HepG2 (cell line): Measurements from ENCODE around the gene SYPL1. TPM values are rescaled to one million over a fixed set of nuclear protein-coding genes. Genes with fewer than 3 reads are reported as not detected.

Experiments used
- ATAC-seq: fragments of 200-7000 bp; cut with Tn5 transposase; 3 replicates; pipeline ENCODE4 v1.9.1; 2020; ENCODE audit warnings: mild to moderate bottlenecking, moderate library complexity
- BruUV-seq: library from RNA; stranded (reverse); fragments of 400-500 nt; replicated peaks from 2 replicates; lab custom pipeline; 2021; lab: Mats Ljungman, UMichigan
- CTCF ChIA-PET: fragments of 300-600 bp; formaldehyde crosslinking; extraction: SDS; loops from one replicate; lab custom pipeline; 2021; ENCODE audit warnings: low total read pairs, inconsistent platforms, low intra/inter-chr PET ratio; lab: Yijun Ruan, JAX
- POLR2A ChIA-PET: fragments of 350-600 bp; sonication (Branson Sonifier 250); formaldehyde crosslinking; loops from one replicate; lab custom pipeline; 2020; ENCODE audit warnings: antibody characterized with exemption, inconsistent platforms; lab: Yijun Ruan, JAX
- DNase-seq: peaks from one replicate; pipeline ENCODE4 v3.0.0-alpha.2; 2015; ENCODE audit warnings: low spot score
- FAIRE-seq: peaks from 3 replicates; lab custom pipeline; 2011; peaks lifted over from hg19 to GRCh38; lab: Jason Lieb, UNC
- H2AFZ ChIP-seq: one replicate; pipeline ENCODE4 v1.6.1; 2011; ENCODE audit warnings: low read length, inconsistent platforms
- H3K27ac ChIP-seq: fragments of 300-600 bp; 3 replicates; pipeline ENCODE4 v1.8.0; 2011; ENCODE audit warnings: mixed run types, mild to moderate bottlenecking, mixed read lengths, low read length, inconsistent platforms; ENCODE audit not compliant: insufficient read depth; ENCODE audit errors: extremely low read length
- H3K27me3 ChIP-seq, 2 experiments: fragments of 200-600 bp in 1 of 2; 2 replicates in 1 of 2; 3 replicates in 1 of 2; pipeline versions ENCODE4 v1.6.0 to v1.8.0; 2011; ENCODE audit warnings: low read length in 2 of 2, mild to moderate bottlenecking in 2 of 2, moderate library complexity in 2 of 2, inconsistent platforms in 1 of 2; ENCODE audit not compliant: insufficient read depth in 2 of 2, control insufficient read depth in 1 of 2
- H3K36me3 ChIP-seq, 2 experiments: fragments of 200-600 bp in 1 of 2; replicated peaks in 1 of 2; 2 replicates in 1 of 2; 3 replicates in 1 of 2; pipeline versions ENCODE4 v1.5.1 to v1.8.0; 2011; ENCODE audit warnings: low read length in 2 of 2, inconsistent platforms in 1 of 2; ENCODE audit not compliant: insufficient read depth in 2 of 2, control insufficient read depth in 1 of 2
- H3K4me1 ChIP-seq: 2 replicates; pipeline ENCODE4 v1.5.1; 2012; ENCODE audit warnings: low read length, inconsistent platforms; ENCODE audit not compliant: insufficient read depth
- H3K4me2 ChIP-seq: 2 replicates; pipeline ENCODE4 v1.6.0; 2011; ENCODE audit warnings: low read depth, low read length, inconsistent platforms
- H3K4me3 ChIP-seq, 3 experiments: fragments of 200-600 bp in 1 of 3; sonication (generic), shearing (Covaris generic) in 1 of 3; replicated peaks in 1 of 3; 2 replicates each; pipeline ENCODE4 v1.5.1; 2011 to 2016; ENCODE audit warnings: low read length in 3 of 3, inconsistent platforms in 2 of 3, low read depth in 2 of 3, mild to moderate bottlenecking in 2 of 3, control low read depth in 1 of 3, mixed read lengths in 1 of 3; ENCODE audit not compliant: insufficient read depth in 1 of 3
- H3K79me2 ChIP-seq: one replicate; pipeline ENCODE4 v1.6.1; 2011; ENCODE audit warnings: low read length, inconsistent platforms; ENCODE audit not compliant: insufficient read depth
- H3K9ac ChIP-seq: 2 replicates; pipeline ENCODE4 v1.6.0; 2011; ENCODE audit warnings: mild to moderate bottlenecking, low read depth, low read length, inconsistent platforms; ENCODE audit not compliant: insufficient read depth
- H3K9me3 ChIP-seq: 2 replicates; pipeline ENCODE4 v1.5.1; 2012; ENCODE audit warnings: mild to moderate bottlenecking, low read length
- H4K20me1 ChIP-seq: 2 replicates; pipeline ENCODE4 v1.6.0; 2011; ENCODE audit warnings: inconsistent platforms, mild to moderate bottlenecking, low read length, moderate library complexity; ENCODE audit not compliant: insufficient read depth
- AKAP8 ChIP-seq: sonication (generic); formaldehyde crosslinking; IDR thresholded peaks from 2 replicates; pipeline ENCODE4 v1.5.1; 2020; ENCODE audit warnings: mild to moderate bottlenecking, missing genetic modification reagents
- CCAR2 ChIP-seq: fragments of 200-400 bp; formaldehyde crosslinking; optimal IDR thresholded peaks from 2 replicates; pipeline ENCODE3; 2018; ENCODE audit warnings: low read depth, mild to moderate bottlenecking, low read length, moderate library complexity
- EEA1 ChIP-seq: sonication (generic); formaldehyde crosslinking; IDR thresholded peaks from 2 replicates; pipeline ENCODE4 v1.5.1; 2020; ENCODE audit warnings: mild to moderate bottlenecking, missing genetic modification reagents, borderline replicate concordance
- ETV5 ChIP-seq: IDR thresholded peaks from 2 replicates; pipeline ENCODE4 v1.6.1; 2018; ENCODE audit warnings: missing biosample characterization, missing genetic modification reagents, inconsistent platforms, borderline replicate concordance
- KDM3A ChIP-seq: IDR thresholded peaks from 2 replicates; pipeline ENCODE4 v1.6.1; 2018; ENCODE audit warnings: low read depth, missing compliant biosample characterization
- KLF13 ChIP-seq: sonication (generic); formaldehyde crosslinking; IDR thresholded peaks from 2 replicates; pipeline ENCODE4 v1.4.0; 2020; ENCODE audit warnings: mild to moderate bottlenecking, missing genetic modification reagents
- LRRFIP1 ChIP-seq: sonication (generic); formaldehyde crosslinking; conservative IDR thresholded peaks from 2 replicates; pipeline ENCODE4 v1.4.0; 2020; ENCODE audit warnings: missing genetic modification reagents
- PRMT3 ChIP-seq: sonication (generic); formaldehyde crosslinking; IDR thresholded peaks from 2 replicates; pipeline ENCODE4 v1.8.1; 2022; ENCODE audit warnings: low read depth, mild to moderate bottlenecking, moderate library complexity, missing genetic modification reagents, borderline replicate concordance
- RCOR2 ChIP-seq: IDR thresholded peaks from 2 replicates; pipeline ENCODE4 v1.6.1; 2016; ENCODE audit warnings: missing biosample characterization, missing genetic modification reagents
- TBP ChIP-seq: sonication (generic); formaldehyde crosslinking; IDR thresholded peaks from 2 replicates; pipeline ENCODE4 v1.5.0; 2020; ENCODE audit warnings: missing genetic modification reagents
- TFDP1 ChIP-seq: IDR thresholded peaks from 2 replicates; pipeline ENCODE4 v1.6.1; 2016; ENCODE audit warnings: missing compliant biosample characterization, missing genetic modification reagents, borderline replicate concordance
- USF2 ChIP-seq, 2 experiments: sonication (generic) in 1 of 2; formaldehyde crosslinking in 1 of 2; IDR thresholded peaks; 2 replicates each; pipeline versions ENCODE4 v1.5.1 to v1.6.1; 2011 to 2020; ENCODE audit warnings: borderline replicate concordance in 1 of 2, low read depth in 1 of 2, low read length in 1 of 2, mild to moderate bottlenecking in 1 of 2, missing genetic modification reagents in 1 of 2, moderate library complexity in 1 of 2
- ZFAT ChIP-seq: sonication (generic); formaldehyde crosslinking; conservative IDR thresholded peaks from 2 replicates; pipeline ENCODE4 v1.8.1; 2023; ENCODE audit warnings: missing genetic modification reagents, inconsistent platforms
- ZFP82 ChIP-seq: sonication (generic); formaldehyde crosslinking; IDR thresholded peaks from 2 replicates; pipeline ENCODE4 v1.5.1; 2020; ENCODE audit warnings: mild to moderate bottlenecking, missing genetic modification reagents, borderline replicate concordance
- ZNF367 ChIP-seq: sonication (generic); formaldehyde crosslinking; IDR thresholded peaks from 2 replicates; pipeline ENCODE4 v1.4.0; 2020; ENCODE audit warnings: missing genetic modification reagents, borderline replicate concordance
- ZNF547 ChIP-seq: sonication (generic); formaldehyde crosslinking; IDR thresholded peaks from 2 replicates; pipeline ENCODE4 v1.5.1; 2020; ENCODE audit warnings: mild to moderate bottlenecking, missing genetic modification reagents
- ZNF780A ChIP-seq: sonication (generic); formaldehyde crosslinking; IDR thresholded peaks from 2 replicates; pipeline ENCODE4 v1.8.0; 2022; ENCODE audit warnings: mild to moderate bottlenecking, missing genetic modification reagents, moderate library complexity
- WGBS: methylation state at CpG from one replicate; pipeline ENCODE4 v1.1.6; 2017; ENCODE audit warnings: low lambda C conversion rate; 5-methylcytosine and 5-hydroxymethylcytosine counted together
- in situ Hi-C: cut with HindIII; loops from 2 replicates; pipeline ENCODE4 v1.10.0; 2017; ENCODE audit warnings: low pct_unique_long_range_greater_than_20kb; ENCODE audit not compliant: extremely low pct_ligation_motif_present
- intact Hi-C: fragments of 100-400 bp; cut with micrococcal nuclease; formaldehyde crosslinking; loops from one replicate; pipeline ENCODE4 v1.10.0; 2022; ENCODE audit not compliant: unreplicated experiment
- polyA plus RNA-seq, 8 experiments: library from polyadenylated mRNA; depleted of rRNA in 3 of 8; stranded (reverse) in 7 of 8; unstranded in 1 of 8; fragments of >200 nt; fragmentation: Illumina TruSeq in 4 of 8; extraction: Trizol in 4 of 8; gene quantifications; 2 replicates each; pipeline versions ENCODE4 v1.2.1 to v1.2.3, GENCODE V29; 2011 to 2016; ENCODE audit warnings: low read depth in 4 of 8, missing spikeins in 1 of 8, mixed read lengths in 1 of 8; ENCODE audit not compliant: insufficient read depth in 1 of 8
- total RNA-seq, 5 experiments: library from RNA; depleted of rRNA; stranded (reverse); fragments of >200 nt; fragmentation: Illumina TruSeq; extraction: Trizol; gene quantifications; 2 replicates each; pipeline ENCODE4 v1.2.3, GENCODE V29; 2016; ENCODE audit warnings: low read depth in 1 of 5

Gene SYPL1
- total and polyA plus RNA-seq, 2 of the 13 experiments (the other 11 are each of a cell fraction or from before 2014, with no cell fraction given): 27.5 to 40.2 TPM

- TF ChIP-seq LRRFIP1: no peak
- no peak for TF ChIP-seq PRMT3 (CRISPR knock-in tag)
- no peak for TF ChIP-seq ZFAT (CRISPR knock-in tag)
- TF ChIP-seq USF2 (IDR thresholded peaks at IDR 0.05; ENCODE audit: low read depth, low read length): no peak
- TF ChIP-seq USF2 (CRISPR knock-in tag; IDR thresholded peaks at IDR 0.05; ENCODE audit: borderline replicate concordance): no peak
- no peak for TF ChIP-seq ETV5 (CRISPR knock-in tag)
- TF ChIP-seq CCAR2: no peak
- TF ChIP-seq RCOR2 (CRISPR knock-in tag): no peak
These were observed 43.1 kb downstream of the SYPL1 start (continued) for GRCh38 chr7:106068986-106069385.

- POLR2A ChIA-PET: no interaction called here
- no peak for ATAC-seq
- 83% methylated on average over 4 of the region's 4 CpGs for WGBS
These were observed 43.6 kb downstream of the SYPL1 start for GRCh38 chr7:106068538-106068961.

More at GRCh38 chr7:106068538-106068961, 43.6 kb downstream of the SYPL1 start:
- Histone ChIP-seq H3K9me3 (no peaks in the 10 kb centered on the region), H3K4me3 (no peak overlapping the region), H3K9ac (no peak overlapping the region), H3K4me1 (peaks cover 89% of the 10 kb centered on the region), H2AFZ (no peak overlapping the region), H3K27ac (no peak overlapping the region), H3K4me2 (no peak overlapping the region), H3K36me3 (no peaks in the 10 kb centered on the region), H4K20me1 (no peaks in the 10 kb centered on the region), H3K27me3 (peaks cover 3 to 9% of the 10 kb centered on the region in 2 experiments; a peak in 2 of 5 replicates), H3K79me2 (no peaks in the 10 kb centered on the region)
- in situ Hi-C loops (no loop called here), intact Hi-C loops (no loop called here)
- no TSS peak for BruUV-seq
- FAIRE-seq (no peak), DNase-seq (no peak)
- TF ChIP-seq ZFP82 (CRISPR knock-in tag): no peak
- TF ChIP-seq ZNF780A (CRISPR knock-in tag): no peak
- TF ChIP-seq ZNF547 (CRISPR knock-in tag): no peak
- TF ChIP-seq AKAP8 (CRISPR knock-in tag): no peak
- no peak for TF ChIP-seq KDM3A
- no peak for TF ChIP-seq EEA1 (CRISPR knock-in tag)
- no peak for TF ChIP-seq ZNF367 (CRISPR knock-in tag)
- TF ChIP-seq TBP: no peak
- no peak for TF ChIP-seq TFDP1 (CRISPR knock-in tag)
- TF ChIP-seq KLF13 (CRISPR knock-in tag): no peak
- CTCF ChIA-PET: no interaction called here
